ENCODE data around the gene NUMBL. TPM values are rescaled to one million over a fixed set of nuclear protein-coding genes. Genes with fewer than 3 reads are reported as not detected.

NUMBL gene
- total and polyA plus RNA-seq, 9 of the 15 experiments (the other 6 are each of a cell fraction or from before 2014, with no cell fraction given): 0.39 to 38.6 (median 6.6) TPM

GRCh38 chr19:40709817-40710216 is 19.4 kb upstream of the NUMBL start:
- in situ Hi-C loops (cut with MboI) (no loop called here), intact Hi-C loops (cut with micrococcal nuclease) (no loop called here)
- no TSS peak for BruUV-seq (replicated peaks)
- Histone ChIP-seq H3K27me3 (ENCODE audit: control insufficient read depth in 2 of 2, insufficient read depth in 2 of 2, low read length in 2 of 2) (no peaks in the 10 kb centered on the region), H3K36me3 (ENCODE audit: control insufficient read depth, insufficient read depth, low read length) (peaks cover 39% of the 10 kb centered on the region; the same call in 2 of the 3 replicates), H3K79me2 (ENCODE audit: control insufficient read depth, insufficient read depth, low read length) (peaks cover 4% of the 10 kb centered on the region; the same call in 2 of the 3 replicates), H3K27ac (ENCODE audit: extremely low read depth, low read depth, low read length) (no peak overlapping the region), H3K4me3 (no peak overlapping the region), H3K9me1 (ENCODE audit: control insufficient read depth, insufficient read depth, low read length) (no peaks in the 10 kb centered on the region), H4K20me1 (replicated peaks; ENCODE audit: control insufficient read depth, insufficient read depth, low read length) (no peaks in the 10 kb centered on the region), H3K4me1 (replicated peaks in 1 of 2; ENCODE audit: control insufficient read depth in 2 of 2, insufficient read depth in 2 of 2, low read length in 2 of 2) (peaks cover 6 to 15% of the 10 kb centered on the region in 2 experiments), H3K4me2 (ENCODE audit: insufficient read depth, low read length) (no peak overlapping the region), H3K9me3 (replicated peaks; ENCODE audit: control insufficient read depth, insufficient read depth, low read depth, low read length) (no peaks in the 10 kb centered on the region), H3K9ac (ENCODE audit: insufficient read depth in 1 of 2, low read depth in 2 of 2, low read length in 2 of 2) (no peak overlapping the region), H2AFZ (ENCODE audit: low read depth, low read length) (no peak overlapping the region)
- ATAC-seq: no peak
- POLR2A ChIA-PET: no interaction called here
- no peak for FAIRE-seq
- DNase-seq (ENCODE audit: extremely low read depth in 1 of 4, low spot score in 3 of 4): no peak
- 74% methylated on average over 4 of the region's 5 CpGs for WGBS (ENCODE audit: insufficient coverage, low coverage, missing lambda C conversion rate)
- CTCF ChIA-PET (ENCODE audit: low intra/inter-chr PET ratio): no interaction called here
- no peak for TF ChIP-seq RBM39 (optimal IDR thresholded peaks at IDR 0.05; ENCODE audit: low read depth, low read length)
- TF ChIP-seq, protein P1, sequence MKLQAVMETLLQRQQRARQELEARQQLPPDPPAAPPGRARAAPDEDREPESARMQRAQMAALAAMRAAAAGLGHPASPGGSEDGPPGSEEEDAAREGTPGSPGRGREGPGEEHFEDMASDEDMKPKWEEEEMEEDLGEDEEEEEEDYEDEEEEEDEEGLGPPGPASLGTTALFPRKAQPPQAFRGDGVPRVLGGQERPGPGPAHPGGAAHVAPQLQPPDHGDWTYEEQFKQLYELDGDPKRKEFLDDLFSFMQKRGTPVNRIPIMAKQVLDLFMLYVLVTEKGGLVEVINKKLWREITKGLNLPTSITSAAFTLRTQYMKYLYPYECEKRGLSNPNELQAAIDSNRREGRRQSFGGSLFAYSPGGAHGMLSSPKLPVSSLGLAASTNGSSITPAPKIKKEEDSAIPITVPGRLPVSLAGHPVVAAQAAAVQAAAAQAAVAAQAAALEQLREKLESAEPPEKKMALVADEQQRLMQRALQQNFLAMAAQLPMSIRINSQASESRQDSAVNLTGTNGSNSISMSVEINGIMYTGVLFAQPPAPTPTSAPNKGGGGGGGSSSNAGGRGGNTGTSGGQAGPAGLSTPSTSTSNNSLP (IDR thresholded peaks at IDR 0.05; ENCODE audit: borderline replicate concordance, low read depth, low read length): no peak
- TF ChIP-seq LCOR (CRISPR knock-in tag; IDR thresholded peaks at IDR 0.05): no peak
- TF ChIP-seq HMG20A (CRISPR knock-in tag; conservative IDR thresholded peaks at IDR 0.05): no peak
- no peak for TF ChIP-seq HMGN3 (IDR thresholded peaks at IDR 0.05; ENCODE audit: borderline replicate concordance, extremely low read depth, insufficient read length, low read depth, low read length)
- no peak for TF ChIP-seq FOXK1 (CRISPR knock-in tag; IDR thresholded peaks at IDR 0.05; ENCODE audit: borderline replicate concordance)
- TF ChIP-seq, protein P2, sequence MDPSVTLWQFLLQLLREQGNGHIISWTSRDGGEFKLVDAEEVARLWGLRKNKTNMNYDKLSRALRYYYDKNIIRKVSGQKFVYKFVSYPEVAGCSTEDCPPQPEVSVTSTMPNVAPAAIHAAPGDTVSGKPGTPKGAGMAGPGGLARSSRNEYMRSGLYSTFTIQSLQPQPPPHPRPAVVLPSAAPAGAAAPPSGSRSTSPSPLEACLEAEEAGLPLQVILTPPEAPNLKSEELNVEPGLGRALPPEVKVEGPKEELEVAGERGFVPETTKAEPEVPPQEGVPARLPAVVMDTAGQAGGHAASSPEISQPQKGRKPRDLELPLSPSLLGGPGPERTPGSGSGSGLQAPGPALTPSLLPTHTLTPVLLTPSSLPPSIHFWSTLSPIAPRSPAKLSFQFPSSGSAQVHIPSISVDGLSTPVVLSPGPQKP (CRISPR knock-in tag; IDR thresholded peaks at IDR 0.05): no peak
- TF ChIP-seq ARID4B (CRISPR knock-in tag; IDR thresholded peaks at IDR 0.05): no peak
- no peak for TF ChIP-seq KLF6 (CRISPR knock-in tag; IDR thresholded peaks at IDR 0.05; ENCODE audit: borderline replicate concordance)
- peak; percentile 70 for TF ChIP-seq ZFP36 (IDR thresholded peaks at IDR 0.05; ENCODE audit: low read depth, low read length, partially characterized antibody)
- TF ChIP-seq RBM25 (IDR thresholded peaks at IDR 0.05; ENCODE audit: low read depth, low read length, severe bottlenecking): peak; percentile 82
- TF ChIP-seq BCOR (IDR thresholded peaks at IDR 0.05): peak; percentile 71
- no peak for TF ChIP-seq GABPB2 (CRISPR knock-in tag; conservative IDR thresholded peaks at IDR 0.05)
- TF ChIP-seq SMARCB1 (IDR thresholded peaks at IDR 0.05; ENCODE audit: insufficient read length, low read depth): no peak
- no peak for TF ChIP-seq DIDO1 (tag; IDR thresholded peaks at IDR 0.05; ENCODE audit: low read depth)
- TF ChIP-seq NFIC (IDR thresholded peaks at IDR 0.05): no peak
- TF ChIP-seq KDM1A (IDR thresholded peaks at IDR 0.05): 0 out of 4 replicates have a peak, but pooled peaks of 1 of the 2 experiments have one; percentile 20

Measured in K562 (cell line).